ENCODE results near the gene UGT1A8. TPM values are rescaled to one million over a fixed set of nuclear protein-coding genes. Genes with fewer than 3 reads are reported as not detected.

Gene UGT1A8
- total and polyA plus RNA-seq, 2 experiments from 2014 or later, result 0.45 TPM; not detected in 1

GRCh38 chr2:233692648-233693047, 75.2 kb downstream of the UGT1A8 start, which contains the start of gene UGT1A6:
UGT1A6 (plus strand) TSS chr2:233692890; CDS start chr2:233693005, 115 bp downstream.
- Mint-ChIP-seq H3K27ac (no peak within 1 kb of the TSS), H3K27me3 (ENCODE audit: insufficient read depth, low read depth, poor library complexity) (peaks cover 2% of the 10 kb centered on the region), H3K9me3 (no peaks in the 10 kb centered on the region), H3K36me3 (ENCODE audit: low read depth) (no peaks in the 10 kb centered on the region; the same call in 2 of the 3 replicates), H3K4me3 (no peak within 1 kb of the TSS), H3K4me1 (peaks cover 20% of the 10 kb centered on the region)
- H2AFZ ChIP-seq, result no peak within 1 kb of the TSS
- H3K4me2 ChIP-seq, result no peak within 1 kb of the TSS
- DNase-seq (ENCODE audit: low spot score) (no peak), ATAC-seq (no peak)
- H3K9me2 ChIP-seq (ENCODE audit: insufficient read depth), result peaks cover 16% of the 10 kb centered on the region; the same call in 1 of the 2 replicates
- no peak within 1 kb of the TSS for H3K27ac ChIP-seq (ENCODE audit: low read depth)
- no peaks in the 10 kb centered on the region for H3K79me2 ChIP-seq (replicated peaks; ENCODE audit: insufficient read depth)
- no peak within 1 kb of the TSS for H3K4me3 ChIP-seq
- no peaks in the 10 kb centered on the region for H3F3A ChIP-seq (replicated peaks; ENCODE audit: low read depth)
- TF ChIP-seq ZNF114 (CRISPR knock-in tag; IDR thresholded peaks at IDR 0.05) (no peak), EZH2phosphoT487 (IDR thresholded peaks at IDR 0.05; ENCODE audit: unreplicated experiment) (no peak), JUNB (IDR thresholded peaks at IDR 0.05; ENCODE audit: unreplicated experiment) (no peak), ZNF331 (CRISPR knock-in tag; IDR thresholded peaks at IDR 0.05; ENCODE audit: low read depth) (no peak), CREB1 (CRISPR knock-in tag; IDR thresholded peaks at IDR 0.05; ENCODE audit: low read depth) (no peak), POLR2AphosphoS5 (IDR thresholded peaks at IDR 0.05; ENCODE audit: low read depth) (no peak), STAT1 (IDR thresholded peaks at IDR 0.05; ENCODE audit: unreplicated experiment) (no peak), CTCF (conservative IDR thresholded peaks at IDR 0.05; ENCODE audit: low read depth in 2 of 2) (no peak), EZH2 (IDR thresholded peaks at IDR 0.05; ENCODE audit: low read depth, unreplicated experiment) (no peak), ZNF462 (CRISPR knock-in tag; IDR thresholded peaks at IDR 0.05) (no peak)
- H3K4me1 ChIP-seq (ENCODE audit: insufficient read depth), result peaks cover 7% of the 10 kb centered on the region; the same call in 1 of the 2 replicates
- H4K20me1 ChIP-seq (replicated peaks; ENCODE audit: insufficient read depth), result no peaks in the 10 kb centered on the region
- no peaks in the 10 kb centered on the region for H3K36me3 ChIP-seq (ENCODE audit: insufficient read depth)
- no peaks in the 10 kb centered on the region for H3K27me3 ChIP-seq (ENCODE audit: insufficient read depth)
